Psoas muscle (tissue), 8 donors: ENCODE data around the gene FRAS1. TPM values are rescaled to one million over a fixed set of nuclear protein-coding genes. Genes with fewer than 3 reads are reported as not detected.
"Not testable (repeated sequence)": the region's sequence is repeated elsewhere in the genome, so short reads cannot be mapped to it uniquely, and the experiment has no call there.

Experiments
- ATAC-seq, 4 donors: fragments of 200-7000 bp; cut with Tn5 transposase; one replicate each; pipeline ENCODE4 v1.9.1; 2020; ENCODE audit warnings: moderate library complexity in 3 of 4, mild to moderate bottlenecking in 2 of 4
- DNase-seq, 2 donors: peaks; one replicate each; pipeline ENCODE4 v3.0.0-alpha.2; 2020
- H3K27ac ChIP-seq: fragments of 200-600 bp; one replicate; pipeline ENCODE4 v1.8.0; 2022
- H3K27me3 ChIP-seq, 3 donors: fragments of 200-600 bp in 1 of 3; one replicate each; pipeline versions ENCODE4 v1.6.1 to v1.8.0; 2013 to 2022; ENCODE audit warnings: low read length in 2 of 3, mild to moderate bottlenecking in 2 of 3, moderate library complexity in 1 of 3; ENCODE audit not compliant: insufficient read depth in 3 of 3
- H3K36me3 ChIP-seq, 2 donors: fragments of 200-600 bp in 1 of 2; one replicate each; pipeline versions ENCODE4 v1.6.1 to v1.8.0; 2013 to 2022; ENCODE audit warnings: low read depth in 1 of 2, mild to moderate bottlenecking in 1 of 2, moderate library complexity in 1 of 2; ENCODE audit not compliant: insufficient read depth in 1 of 2
- H3K4me1 ChIP-seq: fragments of 200-600 bp; one replicate; pipeline ENCODE4 v1.8.0; 2022
- H3K4me3 ChIP-seq: fragments of 200-600 bp; one replicate; pipeline ENCODE4 v1.8.0; 2022; ENCODE audit warnings: mild to moderate bottlenecking
- H3K9me3 ChIP-seq: fragments of 200-600 bp; one replicate; pipeline ENCODE4 v1.8.0; 2022
- WGBS, 3 donors: extraction: QIAGEN DNeasy Blood & Tissue Kit; methylation state at CpG; one replicate each; pipeline versions ENCODE4 v1.1.6 to v1.1.7; 2013; 5-methylcytosine and 5-hydroxymethylcytosine counted together
- intact Hi-C, 2 donors: fragments of 100-400 bp; cut with DNase I; formaldehyde crosslinking; loops; one replicate each; pipeline versions ENCODE4 v1.11.0 to v1.14.2; 2022
- polyA plus RNA-seq, 3 donors: library from polyadenylated mRNA; stranded (reverse); fragments of 200-250 nt; gene quantifications; one replicate each; pipeline ENCODE4 v1.2.3, GENCODE V29; 2013
- total RNA-seq, 4 donors: library from RNA; stranded (reverse); fragmentation: NEBNext Ultra II Directional in 2 of 4; extraction: Animal tissue kit (Norgen Biotek cat#: 25700) in 2 of 4; gene quantifications; one replicate each; pipeline versions ENCODE4 v1.2.1 to v1.2.4, GENCODE V29; 2021 to 2023
- TF ChIP-seq, protein P1 (sequence below): fragments of 200-600 bp; IDR thresholded peaks from one replicate; pipeline ENCODE4 v1.8.0; 2022; ENCODE audit warnings: antibody characterized with exemption
- donor health status: healthy with polysubstance abuse.
- donor health status: DM: no; HTN: no; CAD: no; lungs with moderate emphysema.
- donor health status: Bipolar disorder and iron deficiency.
- donor health status: healthy.
- donor health status: DM: yes; HTN: yes; CAD: no.
- donor health status: DM: no; HTN: no; CAD: no.
- donor health status: DM: no; HTN: no; CAD: no.
- donor health status: DM: yes; HTN: yes; CAD: no.

Gene FRAS1
- total and polyA plus RNA-seq, 7 donors, result 0.08 to 3.0 (median 0.42) TPM

DNA sequence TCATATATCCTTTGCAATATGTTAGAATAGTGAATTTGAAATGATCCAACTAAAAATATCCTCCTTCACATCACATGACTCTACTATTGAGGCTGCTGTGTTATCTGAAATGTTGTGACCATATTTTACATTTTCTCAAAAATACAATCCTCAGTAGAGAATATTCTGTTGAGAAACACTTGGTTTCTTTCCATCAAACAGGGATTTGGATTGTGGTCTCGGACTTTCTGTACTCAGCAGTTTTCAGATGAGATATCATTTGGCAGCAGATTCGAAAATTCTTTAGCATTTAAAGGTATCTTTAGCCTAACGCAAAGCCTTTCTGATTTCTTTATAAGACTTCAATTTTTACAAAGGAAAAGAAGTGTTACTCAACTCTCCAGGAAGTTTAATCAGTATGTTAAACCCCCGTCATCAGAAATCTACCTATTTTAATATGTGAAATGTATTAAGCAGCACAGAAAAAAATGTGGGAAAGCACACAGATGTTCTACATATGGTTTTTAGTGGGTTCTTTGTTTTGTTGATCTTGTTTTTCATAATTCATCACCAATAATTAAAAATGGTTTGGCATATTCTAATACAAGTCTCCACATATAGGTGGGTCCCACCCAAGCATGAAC is 439.0 kb downstream of the FRAS1 start:
- WGBS, 3 donors, result 58 to 72% (median 62%) methylated on average over 4 of the region's 4 CpGs
- no peak for ATAC-seq
- intact Hi-C loops, result no loop called here

DNA sequence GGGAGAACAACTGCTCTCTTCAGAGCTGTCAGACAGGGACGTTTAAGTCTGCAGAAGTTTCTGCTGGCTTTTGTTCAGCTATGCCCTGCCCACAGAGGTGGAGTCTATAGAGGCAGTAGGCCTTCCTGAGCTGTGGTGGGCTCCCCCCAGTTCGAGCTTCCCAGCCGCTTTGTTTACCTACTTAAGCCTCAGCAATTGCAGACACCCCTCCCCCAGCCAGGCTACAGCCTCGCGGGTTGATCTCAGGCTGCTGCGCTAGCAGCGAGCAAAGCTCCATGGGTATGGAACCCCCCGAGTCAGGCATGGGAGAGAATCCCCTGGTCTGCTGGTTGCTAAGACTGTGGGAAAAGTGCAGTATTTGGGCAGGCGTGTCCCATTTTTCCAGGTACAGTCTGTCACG is 449.1 kb downstream of the FRAS1 start:
- ATAC-seq, H3K4me3 ChIP-seq, H3K27ac ChIP-seq, H3K27me3 ChIP-seq, intact Hi-C loops, H3K9me3 ChIP-seq, DNase-seq, H3K4me1 ChIP-seq: not testable (repeated sequence)
- H3K36me3 ChIP-seq, result peaks cover 0 to 14% of the 10 kb centered on the region in 2 donors
- 68 to 84% (median 77%) methylated on average over 10 of the region's 10 CpGs for WGBS, 3 donors

More for the DNA sequence above, 439.0 kb downstream of the FRAS1 start:
- Histone ChIP-seq H3K27me3 (no peaks in the 10 kb centered on the region), H3K4me3 (no peak overlapping the region), H3K36me3 (peaks cover 0 to 5% of the 10 kb centered on the region in 2 donors), H3K4me1 (no peaks in the 10 kb centered on the region), H3K27ac (no peak overlapping the region), H3K9me3 (no peaks in the 10 kb centered on the region)
- DNase-seq, result no peak
- TF ChIP-seq, protein P1, sequence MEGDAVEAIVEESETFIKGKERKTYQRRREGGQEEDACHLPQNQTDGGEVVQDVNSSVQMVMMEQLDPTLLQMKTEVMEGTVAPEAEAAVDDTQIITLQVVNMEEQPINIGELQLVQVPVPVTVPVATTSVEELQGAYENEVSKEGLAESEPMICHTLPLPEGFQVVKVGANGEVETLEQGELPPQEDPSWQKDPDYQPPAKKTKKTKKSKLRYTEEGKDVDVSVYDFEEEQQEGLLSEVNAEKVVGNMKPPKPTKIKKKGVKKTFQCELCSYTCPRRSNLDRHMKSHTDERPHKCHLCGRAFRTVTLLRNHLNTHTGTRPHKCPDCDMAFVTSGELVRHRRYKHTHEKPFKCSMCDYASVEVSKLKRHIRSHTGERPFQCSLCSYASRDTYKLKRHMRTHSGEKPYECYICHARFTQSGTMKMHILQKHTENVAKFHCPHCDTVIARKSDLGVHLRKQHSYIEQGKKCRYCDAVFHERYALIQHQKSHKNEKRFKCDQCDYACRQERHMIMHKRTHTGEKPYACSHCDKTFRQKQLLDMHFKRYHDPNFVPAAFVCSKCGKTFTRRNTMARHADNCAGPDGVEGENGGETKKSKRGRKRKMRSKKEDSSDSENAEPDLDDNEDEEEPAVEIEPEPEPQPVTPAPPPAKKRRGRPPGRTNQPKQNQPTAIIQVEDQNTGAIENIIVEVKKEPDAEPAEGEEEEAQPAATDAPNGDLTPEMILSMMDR, result no peak

DNA sequence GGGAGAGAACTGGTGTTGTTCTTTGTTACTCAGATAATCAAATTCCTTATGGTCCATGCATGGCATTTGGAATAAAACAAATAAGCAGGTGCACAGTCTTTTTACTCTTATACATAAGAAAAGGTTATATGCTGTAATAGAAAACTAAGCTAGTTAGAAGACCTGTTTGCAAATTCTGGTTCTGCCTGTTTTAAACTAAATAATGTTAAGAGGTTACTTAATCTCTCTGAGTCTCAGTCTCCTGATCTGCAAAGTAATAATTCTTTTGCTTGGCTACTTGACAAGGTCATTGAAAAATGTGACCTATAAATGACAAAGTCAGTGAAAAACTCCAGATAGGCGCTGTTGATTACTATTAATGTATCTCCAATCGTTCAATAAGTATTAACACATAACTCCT is 451.9 kb downstream of the FRAS1 start:
- no peak overlapping the region for H3K4me3 ChIP-seq
- WGBS, 3 donors, result 82 to 88% (median 87%) methylated on average over 2 of the region's 2 CpGs
- H3K36me3 ChIP-seq, result peaks cover 0 to 18% of the 10 kb centered on the region in 2 donors
- DNase-seq, result no peak
- no peaks in the 10 kb centered on the region for H3K4me1 ChIP-seq
- no peaks in the 10 kb centered on the region for H3K27me3 ChIP-seq
- TF ChIP-seq, protein P1, result no peak
- ATAC-seq, result no peak
- H3K27ac ChIP-seq, result no peak overlapping the region
- intact Hi-C loops, result no loop called here
- H3K9me3 ChIP-seq, result no peaks in the 10 kb centered on the region

DNA sequence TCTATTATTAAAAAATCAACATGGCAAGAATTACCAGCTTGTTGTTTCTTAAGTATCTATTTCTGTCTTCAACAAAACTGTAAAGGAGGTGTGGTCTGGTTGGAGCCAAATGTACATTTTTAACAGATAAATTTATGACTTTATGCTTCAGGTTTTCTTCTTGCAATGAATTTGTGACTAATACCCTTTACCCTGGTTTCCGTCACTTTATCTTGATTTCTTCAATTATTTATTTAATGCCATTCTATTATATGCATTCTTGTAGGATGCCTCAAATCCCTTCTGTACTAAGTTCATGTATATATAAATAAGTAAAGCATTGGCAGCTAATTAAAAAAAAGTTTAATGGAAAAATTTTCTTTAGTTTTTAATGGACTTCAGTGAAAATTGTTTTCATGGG is 453.0 kb downstream of the FRAS1 start:
- intact Hi-C loops, result no loop called here
- DNase-seq, result no peak

DNA sequence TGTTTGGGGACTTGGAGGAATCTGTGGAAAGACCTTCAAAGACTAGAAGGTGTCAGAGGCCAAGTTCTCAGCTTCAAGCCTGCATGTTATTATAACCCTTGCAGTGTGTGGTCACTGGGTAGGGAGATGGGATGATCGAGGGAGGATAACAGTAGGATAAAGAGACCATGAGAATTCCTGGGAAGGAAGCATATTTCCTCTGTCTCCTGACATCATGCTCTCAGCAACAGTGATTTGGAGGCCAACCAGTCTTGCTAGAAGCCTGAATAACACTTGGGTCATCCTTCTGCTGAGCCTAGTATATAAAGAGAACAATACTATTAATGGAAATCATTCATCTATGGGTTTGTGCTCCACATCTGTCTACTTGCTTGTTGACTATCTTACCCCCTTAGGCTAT is 453.6 kb downstream of the FRAS1 start:
- no peak for ATAC-seq
- H3K27me3 ChIP-seq, result no peaks in the 10 kb centered on the region
- intact Hi-C loops, result no loop called here
- no peak overlapping the region for H3K27ac ChIP-seq
- peaks cover 0 to 18% of the 10 kb centered on the region in 2 donors for H3K36me3 ChIP-seq
- no peak for DNase-seq
- WGBS, 3 donors, result 19 to 57% (median 40%) methylated on average over 1 of the region's 1 CpG
- no peaks in the 10 kb centered on the region for H3K4me1 ChIP-seq
- H3K4me3 ChIP-seq, result no peak overlapping the region
- TF ChIP-seq, protein P1, result no peak
- H3K9me3 ChIP-seq, result no peaks in the 10 kb centered on the region

More for the DNA sequence above, 453.0 kb downstream of the FRAS1 start:
- ATAC-seq, result no peak
- Histone ChIP-seq H3K9me3 (no peaks in the 10 kb centered on the region), H3K27ac (no peak overlapping the region), H3K4me3 (no peak overlapping the region), H3K4me1 (no peaks in the 10 kb centered on the region), H3K36me3 (peaks cover 0 to 18% of the 10 kb centered on the region in 2 donors), H3K27me3 (no peaks in the 10 kb centered on the region)
- TF ChIP-seq, protein P1, result no peak
- 74 to 100% (median 98%) methylated on average over 1 of the region's 1 CpG for WGBS, 3 donors
